Measurements from ENCODE around the gene TBX15. TPM values are rescaled to one million over a fixed set of nuclear protein-coding genes. Genes with fewer than 3 reads are reported as not detected.

Gene TBX15
- total RNA-seq, 2 experiments from 2014 or later = not detected

DNA sequence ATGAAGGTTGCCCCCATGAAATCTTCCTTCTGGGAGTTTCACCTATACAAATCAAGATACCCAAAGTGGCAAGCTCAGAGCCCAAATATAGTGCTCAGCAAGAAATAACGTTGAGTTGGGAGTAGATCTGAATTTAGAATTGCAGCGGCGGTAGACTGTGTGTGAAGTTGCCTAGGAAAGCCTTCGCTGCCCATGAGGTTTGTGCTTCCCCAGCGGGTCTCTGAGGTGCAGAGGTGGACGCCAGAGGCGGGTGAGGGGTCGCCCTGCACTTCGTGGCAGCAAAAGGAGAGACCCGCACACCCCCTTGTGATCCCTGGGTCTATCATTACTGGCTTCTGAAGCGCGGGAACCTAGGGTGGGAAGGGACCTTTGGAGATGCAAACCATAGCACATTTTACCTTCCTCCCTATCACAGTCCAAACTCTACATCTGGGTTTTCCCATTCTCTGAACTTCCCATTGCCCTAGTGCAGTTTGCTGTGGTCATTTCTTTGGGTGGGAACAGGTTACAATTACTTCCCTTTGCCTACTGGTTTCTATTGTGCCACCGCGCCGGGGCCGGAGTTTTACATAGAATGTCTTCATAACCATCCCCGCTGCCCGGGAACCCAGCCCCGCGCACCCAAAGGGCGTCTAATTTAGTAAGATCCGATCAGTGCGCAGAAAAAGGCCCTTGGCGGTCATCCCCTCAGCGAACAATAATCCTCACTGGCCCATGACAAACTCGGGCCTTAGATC, 5.2 kb downstream of the TBX15 start:
- intact Hi-C loops (cut with micrococcal nuclease) = no loop called here
- peaks cover 27% of the 10 kb centered on the region for H3K4me1 Mint-ChIP-seq (ENCODE audit: low read depth)
- POLR2A ChIA-PET = no interaction called here

DNA sequence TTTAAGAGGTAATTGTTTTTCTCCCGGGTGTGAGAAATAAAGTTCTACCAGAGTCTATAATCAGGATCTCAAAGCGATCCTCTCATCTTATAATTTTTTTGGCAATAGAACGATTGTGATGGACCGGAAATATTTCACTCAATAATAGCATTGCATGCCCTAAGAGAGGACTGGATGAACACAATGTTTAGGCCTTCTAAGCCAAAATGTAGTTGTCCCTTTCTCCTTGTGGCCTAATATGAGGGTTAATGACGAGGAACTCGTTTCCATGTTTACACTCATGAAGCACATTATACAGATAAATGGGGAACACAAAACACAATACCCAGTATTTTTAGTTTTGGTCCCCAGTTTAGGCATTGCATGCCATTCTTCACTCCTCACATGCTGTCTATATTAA, 5.9 kb downstream of the TBX15 start:
- Mint-ChIP-seq H3K4me1 (ENCODE audit: low read depth) (peaks cover 27% of the 10 kb centered on the region), H3K36me3 (ENCODE audit: low read depth) (peaks cover 17% of the 10 kb centered on the region), H3K27me3 (peaks cover 78% of the 10 kb centered on the region), H3K4me3 (no peak overlapping the region), H3K27ac (no peak overlapping the region), H3K9me3 (peaks cover 14% of the 10 kb centered on the region)
- intact Hi-C loops (cut with micrococcal nuclease) = no loop called here
- DNase-seq (no peak), ATAC-seq (no peak)
- ChIA-PET POLR2A (no interaction called here), CTCF (interaction anchor here (1.3 kb wide), 1 partner anchor 26 kb away, joined by 3 read pairs; no protein-coding TSS in a partner anchor)
- TF ChIP-seq, protein P1, sequence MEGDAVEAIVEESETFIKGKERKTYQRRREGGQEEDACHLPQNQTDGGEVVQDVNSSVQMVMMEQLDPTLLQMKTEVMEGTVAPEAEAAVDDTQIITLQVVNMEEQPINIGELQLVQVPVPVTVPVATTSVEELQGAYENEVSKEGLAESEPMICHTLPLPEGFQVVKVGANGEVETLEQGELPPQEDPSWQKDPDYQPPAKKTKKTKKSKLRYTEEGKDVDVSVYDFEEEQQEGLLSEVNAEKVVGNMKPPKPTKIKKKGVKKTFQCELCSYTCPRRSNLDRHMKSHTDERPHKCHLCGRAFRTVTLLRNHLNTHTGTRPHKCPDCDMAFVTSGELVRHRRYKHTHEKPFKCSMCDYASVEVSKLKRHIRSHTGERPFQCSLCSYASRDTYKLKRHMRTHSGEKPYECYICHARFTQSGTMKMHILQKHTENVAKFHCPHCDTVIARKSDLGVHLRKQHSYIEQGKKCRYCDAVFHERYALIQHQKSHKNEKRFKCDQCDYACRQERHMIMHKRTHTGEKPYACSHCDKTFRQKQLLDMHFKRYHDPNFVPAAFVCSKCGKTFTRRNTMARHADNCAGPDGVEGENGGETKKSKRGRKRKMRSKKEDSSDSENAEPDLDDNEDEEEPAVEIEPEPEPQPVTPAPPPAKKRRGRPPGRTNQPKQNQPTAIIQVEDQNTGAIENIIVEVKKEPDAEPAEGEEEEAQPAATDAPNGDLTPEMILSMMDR (IDR thresholded peaks at IDR 0.05) = no peak

More for the DNA sequence above, 5.2 kb downstream of the TBX15 start:
- no peak for ATAC-seq
- H3K4me3 Mint-ChIP-seq = no peak overlapping the region
- CTCF ChIA-PET = no interaction called here
- no peak overlapping the region for H3K27ac Mint-ChIP-seq
- TF ChIP-seq, protein P1 (IDR thresholded peaks at IDR 0.05) = no peak
- H3K27me3 Mint-ChIP-seq = peaks cover 78% of the 10 kb centered on the region
- DNase-seq = no peak
- H3K9me3 Mint-ChIP-seq = peaks cover 14% of the 10 kb centered on the region
- peaks cover 17% of the 10 kb centered on the region for H3K36me3 Mint-ChIP-seq (ENCODE audit: low read depth)

DNA sequence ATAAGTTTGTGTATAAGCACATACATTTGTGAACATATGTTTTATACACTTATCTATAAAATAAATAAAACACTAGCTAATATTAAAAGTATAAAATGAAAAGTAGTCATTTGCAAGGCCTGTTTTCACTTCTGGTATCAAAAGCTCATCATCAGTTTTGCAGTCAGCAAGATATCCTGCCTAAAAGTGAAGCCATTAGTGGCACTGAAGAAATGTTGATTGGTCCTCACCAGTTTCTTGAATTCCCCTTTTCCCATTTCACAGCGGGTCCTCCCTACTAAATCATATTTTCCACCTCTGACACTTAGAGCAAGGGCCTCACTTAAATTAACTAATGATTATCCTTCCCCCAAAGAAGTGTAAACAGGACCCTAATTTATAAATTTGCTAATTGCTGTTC, 6.7 kb downstream of the TBX15 start:
- POLR2A ChIA-PET = no interaction called here
- no peak overlapping the region for H3K27ac Mint-ChIP-seq
- DNase-seq (no peak), ATAC-seq (no peak)
- TF ChIP-seq, protein P1 (IDR thresholded peaks at IDR 0.05) = no peak
- H3K27me3 Mint-ChIP-seq = peaks cover 71% of the 10 kb centered on the region
- H3K36me3 Mint-ChIP-seq (ENCODE audit: low read depth) = peaks cover 17% of the 10 kb centered on the region
- H3K9me3 Mint-ChIP-seq = peaks cover 14% of the 10 kb centered on the region
- CTCF ChIA-PET = interaction anchor here (1.3 kb wide), 1 partner anchor 27 kb away, joined by 3 read pairs; no protein-coding TSS in a partner anchor
- peaks cover 21% of the 10 kb centered on the region for H3K4me1 Mint-ChIP-seq (ENCODE audit: low read depth)
- no peak overlapping the region for H3K4me3 Mint-ChIP-seq
- intact Hi-C loops (cut with micrococcal nuclease) = no loop called here

DNA sequence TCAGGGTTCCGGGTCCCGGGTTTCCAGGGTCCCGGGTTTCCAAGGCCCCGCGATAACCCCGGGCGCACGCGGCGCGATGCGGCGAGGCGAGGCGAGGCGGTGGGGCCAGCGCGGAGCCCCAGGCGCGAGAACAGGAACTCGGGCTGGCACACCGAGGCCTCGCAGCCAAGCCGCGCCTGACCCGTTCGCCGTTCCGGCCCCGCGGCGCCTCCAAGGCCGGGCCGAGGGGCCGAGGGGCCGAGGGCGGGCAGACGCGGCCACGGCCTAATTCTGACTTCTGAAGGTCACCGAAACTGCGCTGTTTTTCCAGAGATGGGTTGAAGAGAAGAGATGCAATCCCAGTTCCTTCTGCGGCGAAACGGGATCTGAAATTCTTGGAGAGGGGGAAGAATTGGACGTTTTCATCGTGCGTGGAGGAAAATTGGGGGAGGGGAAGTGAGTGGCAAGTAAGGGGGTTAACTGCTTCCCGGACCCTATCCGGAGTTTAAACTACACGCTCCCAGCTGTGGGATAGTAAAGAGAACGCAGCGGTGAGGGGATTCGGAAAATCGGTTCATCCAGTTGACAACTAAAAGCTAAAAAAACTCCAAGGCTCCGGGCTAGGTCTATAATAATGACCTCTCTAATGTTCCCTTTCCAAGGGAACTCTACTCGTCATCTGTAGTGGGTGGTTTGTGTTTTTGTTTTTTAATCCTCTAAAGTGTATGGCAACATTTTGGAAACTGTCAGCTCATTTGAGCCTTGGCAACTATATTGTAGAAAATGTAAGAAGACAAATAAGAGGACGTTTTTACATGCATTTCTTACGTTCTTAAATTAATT, 8.2 kb downstream of the TBX15 start:
- DNase-seq (no peak), ATAC-seq (no peak)
- H3K27me3 Mint-ChIP-seq = peaks cover 64% of the 10 kb centered on the region
- TF ChIP-seq, protein P1 (IDR thresholded peaks at IDR 0.05) = no peak
- ChIA-PET POLR2A (no interaction called here), CTCF (no interaction called here)
- H3K36me3 Mint-ChIP-seq (ENCODE audit: low read depth) = peaks cover 17% of the 10 kb centered on the region
- no peak overlapping the region for H3K27ac Mint-ChIP-seq
- no peak overlapping the region for H3K4me3 Mint-ChIP-seq
- intact Hi-C loops (cut with micrococcal nuclease) = no loop called here
- H3K4me1 Mint-ChIP-seq (ENCODE audit: low read depth) = peaks cover 12% of the 10 kb centered on the region
- H3K9me3 Mint-ChIP-seq = peaks cover 14% of the 10 kb centered on the region

All from activated CD8-positive, alpha-beta T cell treated with anti-CD3 and anti-CD28 coated beads for 36 hours (primary cell).